HPDE6-E6E7 (cell line): ENCODE results near the gene NAA10.
"Not testable (repeated sequence)": the region's sequence is repeated elsewhere in the genome, so short reads cannot be mapped to it uniquely, and the experiment has no call there.

Experiments
- DNase-seq: peaks from one replicate; pipeline ENCODE4 v3.0.0; 2011; ENCODE audit warnings: missing footprints; ENCODE audit errors: extremely low spot score

NAA10 gene

GRCh38 chrX:153934762-153935325, at the start of gene NAA10:
NAA10 (minus strand) TSS chrX:153935037; CDS start chrX:153934904, 133 bp downstream.
- DNase-seq = peak; percentile 87

GRCh38 chrX:153983321-153983801, 48.5 kb upstream of the NAA10 start:
- DNase-seq = no peak

GRCh38 chrX:153981771-153982533, 47.1 kb upstream of the NAA10 start:
- DNase-seq = no peak

GRCh38 chrX:153981231-153981630, 46.4 kb upstream of the NAA10 start:
- DNase-seq = no peak

GRCh38 chrX:153980394-153980793, 45.6 kb upstream of the NAA10 start:
- not testable (repeated sequence) for DNase-seq

- no peak for DNase-seq
Measured at GRCh38 chrX:153974726-153975286, 40.0 kb upstream of the NAA10 start.

GRCh38 chrX:153974003-153974725, 39.3 kb upstream of the NAA10 start:
- DNase-seq = no peak

GRCh38 chrX:153973127-153974002, 38.5 kb upstream of the NAA10 start:
- DNase-seq = no peak

- peak; percentile 94 for DNase-seq
Measured at GRCh38 chrX:153972368-153973126, 37.7 kb upstream of the NAA10 start, which contains the start of gene TMEM187. TMEM187 (plus strand) TSS chrX:153972754; CDS start chrX:153982063, 9,309 bp downstream.

- DNase-seq = peak; percentile 90
Measured at GRCh38 chrX:153971450-153972367, 36.9 kb upstream of the NAA10 start, which contains the start of gene HCFC1. HCFC1 (minus strand) TSS chrX:153971818; CDS start chrX:153970840, 978 bp downstream.

GRCh38 chrX:153971124-153971449, 36.2 kb upstream of the NAA10 start:
- peak; percentile 99 for DNase-seq

- DNase-seq = peak; percentile 68
Measured at GRCh38 chrX:153970357-153971123, 35.7 kb upstream of the NAA10 start.

GRCh38 chrX:153969904-153970356, 35.1 kb upstream of the NAA10 start:
- DNase-seq = no peak

GRCh38 chrX:153969125-153969903, 34.5 kb upstream of the NAA10 start:
- no peak for DNase-seq

- no peak for DNase-seq
Measured at GRCh38 chrX:153968754-153969124, 33.9 kb upstream of the NAA10 start.

GRCh38 chrX:153968255-153968654, 33.4 kb upstream of the NAA10 start:
- DNase-seq = no peak

- DNase-seq = no peak
Measured at GRCh38 chrX:153967536-153968224, 32.8 kb upstream of the NAA10 start.
